NCI-H82 (cell line): ENCODE measurements around the gene KPTN.

Experiments
- DNase-seq: peaks from one replicate; lab custom pipeline; 2025; lab: John Stamatoyannopoulos, UW

The KPTN gene

GRCh38 chr19:47435196-47435595 lies 48.8 kb downstream of the KPTN start:
- no peak for DNase-seq

GRCh38 chr19:47434088-47434487 lies 49.9 kb downstream of the KPTN start:
- no peak for DNase-seq

GRCh38 chr19:47433121-47433520 lies 50.9 kb downstream of the KPTN start:
- no peak for DNase-seq

- no peak for DNase-seq
Observed at GRCh38 chr19:47432499-47432898, 51.5 kb downstream of the KPTN start.

- no peak for DNase-seq
Observed at GRCh38 chr19:47432091-47432490, 51.9 kb downstream of the KPTN start.

GRCh38 chr19:47430041-47430802 lies 53.8 kb downstream of the KPTN start:
- DNase-seq = no peak

- peak; percentile 44 for DNase-seq
Observed at GRCh38 chr19:47429140-47429793, 54.8 kb downstream of the KPTN start.

GRCh38 chr19:47428177-47428894 lies 55.7 kb downstream of the KPTN start:
- DNase-seq = peak; percentile 100

GRCh38 chr19:47427241-47428176 lies 56.5 kb downstream of the KPTN start:
- peak; percentile 91 for DNase-seq
